Common myeloid progenitor, CD34-positive (primary cell): Measurements from ENCODE around the gene ADD3.
A peak's percentile ranks its signal among the peaks of the same experiment; 100 is the strongest.

Experiments used
- CTCF ChIA-PET: fragments of 350-600 bp; sonication (Branson Sonifier 250); formaldehyde crosslinking; loops from one replicate; lab custom pipeline; 2021; ENCODE audit warnings: antibody characterized with exemption; lab: Charles Lee
- POLR2A ChIA-PET: fragments of 350-600 bp; sonication (Branson Sonifier 250); formaldehyde crosslinking; loops from one replicate; lab custom pipeline; 2021; ENCODE audit warnings: antibody characterized with exemption; lab: Charles Lee
- DNase-seq, 3 donors: peaks; one replicate each; pipeline versions ENCODE4 v3.0.0 to v3.0.0-alpha.2; 2013
- H3K27ac ChIP-seq, 2 experiments: 1 replicate in 1 of 2; 2 replicates in 1 of 2; pipeline ENCODE4 v1.7.0; 2013; ENCODE audit warnings: inconsistent platforms in 2 of 2, low read length in 2 of 2, mild to moderate bottlenecking in 2 of 2, low read depth in 1 of 2, moderate library complexity in 1 of 2; ENCODE audit not compliant: severe bottlenecking in 2 of 2, insufficient read depth in 1 of 2, poor library complexity in 1 of 2
- H3K27me3 ChIP-seq, 5 experiments: replicated peaks in 2 of 5; 1 replicate in 3 of 5; 2 replicates in 2 of 5; pipeline versions ENCODE4 v1.6.1 to v1.7.0; 2013; ENCODE audit warnings: low read length in 4 of 5, mild to moderate bottlenecking in 2 of 5, moderate library complexity in 2 of 5, inconsistent platforms in 1 of 5; ENCODE audit not compliant: insufficient read depth in 5 of 5, control insufficient read depth in 4 of 5
- H3K36me3 ChIP-seq, 4 experiments: 1 replicate in 2 of 4; 2 replicates in 2 of 4; pipeline versions ENCODE4 v1.6.1 to v1.7.0; 2013; ENCODE audit warnings: low read length in 3 of 4, control low read depth in 1 of 4, mild to moderate bottlenecking in 1 of 4; ENCODE audit not compliant: control insufficient read depth in 4 of 4, insufficient read depth in 4 of 4
- H3K4me1 ChIP-seq, 4 experiments: 1 replicate in 3 of 4; 2 replicates in 1 of 4; pipeline versions ENCODE4 v1.6.1 to v1.7.1; 2013; ENCODE audit warnings: low read length in 3 of 4, mild to moderate bottlenecking in 3 of 4, control low read depth in 1 of 4, inconsistent platforms in 1 of 4, moderate library complexity in 1 of 4; ENCODE audit not compliant: control insufficient read depth in 4 of 4, insufficient read depth in 4 of 4; ENCODE audit errors: control extremely low read depth in 1 of 4
- H3K4me3 ChIP-seq, 7 experiments: 1 replicate in 4 of 7; 2 replicates in 3 of 7; pipeline versions ENCODE4 v1.5.1 to v1.7.0; 2013; ENCODE audit warnings: mild to moderate bottlenecking in 7 of 7, low read length in 6 of 7, moderate library complexity in 6 of 7, inconsistent platforms in 2 of 7, low read depth in 2 of 7, control low read depth in 1 of 7; ENCODE audit not compliant: insufficient read depth in 4 of 7, control insufficient read depth in 1 of 7; ENCODE audit errors: extremely low read depth in 1 of 7
- H3K9me3 ChIP-seq, 5 experiments: 1 replicate in 4 of 5; 2 replicates in 1 of 5; pipeline versions ENCODE4 v1.6.1 to v1.7.1; 2013; ENCODE audit warnings: low read length in 4 of 5, mild to moderate bottlenecking in 2 of 5, inconsistent platforms in 1 of 5, low read depth in 1 of 5, moderate library complexity in 1 of 5; ENCODE audit not compliant: control insufficient read depth in 4 of 5, insufficient read depth in 2 of 5; ENCODE audit errors: control extremely low read depth in 1 of 5
- WGBS: methylation state at CpG from one replicate; pipeline ENCODE4 v1.1.5; 2013; ENCODE audit not compliant: insufficient coverage; 5-methylcytosine and 5-hydroxymethylcytosine counted together

Gene ADD3

GRCh38 chr10:110009736-110010475, 2.1 kb downstream of the ADD3 start:
- POLR2A ChIA-PET: no interaction called here

GRCh38 chr10:110010486-110011378, 2.9 kb downstream of the ADD3 start:
- ChIA-PET CTCF (interaction anchor here (0.7 to 2.1 kb wide), 8 partner anchors 14 to 264 kb away, joined by 3 to 4 read pairs (median 3); no protein-coding TSS in a partner anchor), POLR2A (no interaction called here)
- Histone ChIP-seq H3K4me3 (peak overlapping the region in 1 of 7 experiments; percentile 86), H3K27ac (no peak overlapping the region), H3K4me1 (peaks cover 23 to 41% (median 31%) of the 10 kb centered on the region in 4 experiments), H3K9me3 (no peaks in the 10 kb centered on the region), H3K27me3 (no peaks in the 10 kb centered on the region), H3K36me3 (no peaks in the 10 kb centered on the region)
- WGBS: no CpG with 5 or more reads among the region's 2 CpGs
- peak in 1 of 3 donors; percentile 33 for DNase-seq

More at GRCh38 chr10:110009736-110010475, 2.1 kb downstream of the ADD3 start:
- WGBS: 76% methylated on average over 2 of the region's 4 CpGs
- Histone ChIP-seq H3K27ac (no peak overlapping the region), H3K4me3 (peak overlapping the region in 4 of 7 experiments; percentile 1 to 94 (median 44)), H3K27me3 (no peaks in the 10 kb centered on the region), H3K36me3 (no peaks in the 10 kb centered on the region), H3K9me3 (no peaks in the 10 kb centered on the region), H3K4me1 (peaks cover 23 to 41% (median 31%) of the 10 kb centered on the region in 4 experiments)
- CTCF ChIA-PET: interaction anchor here (1.0 to 2.1 kb wide), 7 partner anchors 25 to 265 kb away, joined by 3 to 5 read pairs (median 3); no protein-coding TSS in a partner anchor
- DNase-seq: peak; percentile 48 to 74 (median 57)

- H3K4me1 ChIP-seq: peaks cover 23 to 44% (median 33%) of the 10 kb centered on the region in 4 experiments
- H3K27me3 ChIP-seq: no peaks in the 10 kb centered on the region
- no peak for DNase-seq
- ChIA-PET CTCF (interaction anchor here (1.1 to 2.9 kb wide), 4 partner anchors 13 to 34 kb away, joined by 3 to 12 read pairs (median 4); no protein-coding TSS in a partner anchor), POLR2A (no interaction called here)
- H3K9me3 ChIP-seq: no peaks in the 10 kb centered on the region
- H3K27ac ChIP-seq: no peak overlapping the region
- WGBS: no CpG with 5 or more reads among the region's 3 CpGs
- no peak overlapping the region for H3K4me3 ChIP-seq
- H3K36me3 ChIP-seq: no peaks in the 10 kb centered on the region
Measured at GRCh38 chr10:110011681-110012080, 3.9 kb downstream of the ADD3 start.

DNA sequence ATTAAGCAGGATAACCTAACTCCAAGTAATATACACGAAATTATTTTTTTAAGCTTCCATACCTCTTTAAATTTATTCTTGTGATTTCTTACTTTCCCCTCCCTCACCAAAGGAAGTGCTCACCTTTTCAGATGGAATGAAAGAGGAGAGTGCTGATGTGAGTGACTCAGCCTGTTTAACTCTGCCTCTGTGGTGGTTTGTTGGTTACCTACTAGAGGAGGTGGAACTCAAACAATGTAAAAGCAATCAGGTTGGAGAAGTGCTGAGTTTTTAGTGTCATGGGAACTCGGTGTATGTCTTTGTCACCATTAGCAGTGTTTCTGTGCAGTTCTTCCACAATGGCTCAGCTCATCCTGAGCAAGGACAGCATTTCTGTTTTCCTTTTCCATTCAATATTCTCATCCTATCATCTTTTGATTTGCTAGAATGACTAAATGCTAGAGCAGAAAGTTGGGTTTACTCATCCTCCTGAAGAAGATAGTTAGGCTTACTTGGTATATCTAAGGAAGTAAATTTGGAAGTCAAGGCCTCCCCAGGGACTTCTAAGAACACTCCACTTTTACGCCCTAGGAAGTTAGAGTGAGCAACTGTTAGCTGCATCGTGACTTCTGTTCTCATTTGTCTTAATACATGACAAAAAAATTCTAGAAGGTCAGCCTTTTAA, 6.0 kb downstream of the ADD3 start:
- 88% methylated on average over 3 of the region's 4 CpGs for WGBS
- H3K36me3 ChIP-seq: no peaks in the 10 kb centered on the region
- H3K4me1 ChIP-seq: peaks cover 16 to 42% (median 36%) of the 10 kb centered on the region in 4 experiments
- H3K27me3 ChIP-seq: no peaks in the 10 kb centered on the region
- ChIA-PET POLR2A (no interaction called here), CTCF (interaction anchor here (1.2 to 2.9 kb wide), 7 partner anchors 14 to 122 kb away, joined by 3 to 12 read pairs (median 3); no protein-coding TSS in a partner anchor)
- no peak overlapping the region for H3K27ac ChIP-seq
- peak in 2 of 3 donors; percentile 42 to 57 for DNase-seq
- H3K4me3 ChIP-seq: no peak overlapping the region
- no peaks in the 10 kb centered on the region for H3K9me3 ChIP-seq

GRCh38 chr10:110016039-110016438, 8.3 kb downstream of the ADD3 start:
- Histone ChIP-seq H3K27me3 (no peaks in the 10 kb centered on the region), H3K9me3 (no peaks in the 10 kb centered on the region), H3K4me1 (peaks cover 0 to 19% (median 14%) of the 10 kb centered on the region in 4 experiments), H3K36me3 (no peaks in the 10 kb centered on the region), H3K27ac (no peak overlapping the region), H3K4me3 (no peak overlapping the region)
- ChIA-PET POLR2A (no interaction called here), CTCF (interaction anchor here (0.7 to 1.6 kb wide), 4 partner anchors 14 to 132 kb away, joined by 3 to 7 read pairs (median 3); no protein-coding TSS in a partner anchor)
- DNase-seq: no peak

DNA sequence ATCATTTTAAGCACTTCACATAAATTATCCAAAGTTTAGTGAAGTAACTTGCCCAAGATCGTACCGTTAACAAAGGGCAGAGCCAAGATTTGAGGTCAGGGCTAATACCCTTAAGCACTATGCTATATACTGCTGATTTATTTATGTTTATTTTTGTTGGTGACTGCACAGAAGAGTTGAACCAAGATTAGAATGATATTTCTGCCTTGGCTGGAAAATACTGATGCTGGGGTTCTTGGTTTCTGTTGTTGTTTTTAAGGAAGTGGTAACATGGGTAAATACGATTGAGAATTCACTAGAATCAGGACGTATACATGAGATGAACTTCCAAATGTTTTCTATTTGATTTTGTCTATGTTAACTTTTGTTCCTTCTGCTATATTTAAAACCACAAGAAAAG, 9.3 kb downstream of the ADD3 start:
- no CpG with 5 or more reads among the region's 4 CpGs for WGBS
- Histone ChIP-seq H3K4me3 (no peak overlapping the region), H3K27ac (no peak overlapping the region), H3K36me3 (no peaks in the 10 kb centered on the region), H3K27me3 (no peaks in the 10 kb centered on the region), H3K4me1 (peaks cover 0 to 17% (median 11%) of the 10 kb centered on the region in 4 experiments), H3K9me3 (no peaks in the 10 kb centered on the region)
- CTCF ChIA-PET: no interaction called here
- peak in 1 of 3 donors; percentile 42 for DNase-seq
- POLR2A ChIA-PET: no interaction called here
